Astrocyte of the spinal cord (primary cell): ENCODE data around the gene BUB1B.

Experiments used
- DNase-seq: peaks from one replicate; pipeline ENCODE4 v3.0.0; 2011; ENCODE audit warnings: low read depth, low spot score
- H3K4me3 ChIP-seq: 2 replicates; pipeline ENCODE4 v1.5.1; 2011; ENCODE audit warnings: low read depth, mild to moderate bottlenecking, low read length, moderate library complexity
- CTCF ChIP-seq: IDR thresholded peaks from 2 replicates; pipeline ENCODE4 v1.5.1; 2012; ENCODE audit warnings: low read depth, mild to moderate bottlenecking, low read length, inconsistent platforms
- in situ Hi-C: cut with HindIII; loops from 2 replicates; pipeline ENCODE4 v1.10.0; 2017; ENCODE audit warnings: low sequenced_read_pairs

Gene BUB1B

GRCh38 chr15:40250771-40251483 lies 90.1 kb downstream of the BUB1B start:
- no peak overlapping the region for H3K4me3 ChIP-seq
- no peak for TF ChIP-seq CTCF
- in situ Hi-C loops: no loop called here
- DNase-seq: no peak

- in situ Hi-C loops: no loop called here
- no peak overlapping the region for H3K4me3 ChIP-seq
- TF ChIP-seq CTCF: no peak
- DNase-seq: no peak
These were observed 90.7 kb downstream of the BUB1B start for GRCh38 chr15:40251486-40252140.

GRCh38 chr15:40252141-40252437 lies 91.2 kb downstream of the BUB1B start:
- H3K4me3 ChIP-seq: no peak overlapping the region
- no peak for DNase-seq
- TF ChIP-seq CTCF: no peak
- in situ Hi-C loops: no loop called here

GRCh38 chr15:40252438-40253166 lies 91.7 kb downstream of the BUB1B start:
- in situ Hi-C loops: no loop called here
- peak overlapping the region; percentile 30 for H3K4me3 ChIP-seq
- TF ChIP-seq CTCF: no peak
- DNase-seq: no peak

GRCh38 chr15:40253167-40253790 lies 92.4 kb downstream of the BUB1B start:
- in situ Hi-C loops: no loop called here
- H3K4me3 ChIP-seq: peak overlapping the region; percentile 30
- DNase-seq: no peak
- no peak for TF ChIP-seq CTCF

GRCh38 chr15:40254452-40254851 lies 93.6 kb downstream of the BUB1B start:
- in situ Hi-C loops: no loop called here
- no peak overlapping the region for H3K4me3 ChIP-seq
- TF ChIP-seq CTCF: no peak
- no peak for DNase-seq
